Immature natural killer cell (primary cell): Measurements from ENCODE around the gene MRPS27. TPM values are rescaled to one million over a fixed set of nuclear protein-coding genes. Genes with fewer than 3 reads are reported as not detected.

Experiments used
- DNase-seq, 3 donors: peaks; one replicate each; pipeline ENCODE4 v3.0.0; 2022; ENCODE audit warnings: mixed read lengths in 1 of 3
- H3K27ac Mint-ChIP-seq, 6 donors: one replicate each; pipeline ENCODE4 v1.8.0; 2020; ENCODE audit warnings: mixed read lengths in 6 of 6, mild to moderate bottlenecking in 5 of 6, inconsistent platforms in 4 of 6, moderate library complexity in 3 of 6
- H3K27me3 Mint-ChIP-seq, 3 donors: one replicate each; pipeline ENCODE4 v1.8.0; 2020 to 2021; ENCODE audit warnings: low read depth in 3 of 3, mild to moderate bottlenecking in 3 of 3, mixed read lengths in 3 of 3, moderate library complexity in 3 of 3, inconsistent platforms in 1 of 3
- H3K36me3 Mint-ChIP-seq, 3 donors: one replicate each; pipeline ENCODE4 v1.8.0; 2020; ENCODE audit warnings: mixed read lengths in 3 of 3, inconsistent platforms in 2 of 3, mild to moderate bottlenecking in 2 of 3
- H3K4me1 Mint-ChIP-seq, 2 donors: one replicate each; pipeline ENCODE4 v1.8.0; 2020; ENCODE audit warnings: inconsistent platforms in 2 of 2, mild to moderate bottlenecking in 2 of 2, mixed read lengths in 2 of 2, moderate library complexity in 1 of 2
- H3K4me3 Mint-ChIP-seq, 5 donors: one replicate each; pipeline ENCODE4 v1.8.0; 2020; ENCODE audit warnings: mild to moderate bottlenecking in 5 of 5, mixed read lengths in 5 of 5, inconsistent platforms in 3 of 5, moderate library complexity in 3 of 5
- H3K9me3 Mint-ChIP-seq, 6 donors: one replicate each; pipeline ENCODE4 v1.8.0; 2020; ENCODE audit warnings: mild to moderate bottlenecking in 6 of 6, mixed read lengths in 6 of 6, inconsistent platforms in 4 of 6, moderate library complexity in 3 of 6
- polyA plus RNA-seq, 3 donors: library from polyadenylated mRNA; unstranded; fragments of 300-500 nt; fragmentation: Illumina TruSeq; gene quantifications; one replicate each; pipeline ENCODE4 v1.2.3, GENCODE V29; 2021

MRPS27 gene
- polyA plus RNA-seq, 3 donors from 2014 or later = 25.3 to 58.3 (median 40.9) TPM

GRCh38 chr5:72223371-72223770, 96.7 kb downstream of the MRPS27 start:
- Mint-ChIP-seq H3K4me1 (no peaks in the 10 kb centered on the region), H3K9me3 (no peaks in the 10 kb centered on the region), H3K36me3 (peaks cover 67 to 86% (median 80%) of the 10 kb centered on the region in 3 donors), H3K27ac (no peak overlapping the region), H3K27me3 (no peaks in the 10 kb centered on the region), H3K4me3 (no peak overlapping the region)
- no peak for DNase-seq

DNA sequence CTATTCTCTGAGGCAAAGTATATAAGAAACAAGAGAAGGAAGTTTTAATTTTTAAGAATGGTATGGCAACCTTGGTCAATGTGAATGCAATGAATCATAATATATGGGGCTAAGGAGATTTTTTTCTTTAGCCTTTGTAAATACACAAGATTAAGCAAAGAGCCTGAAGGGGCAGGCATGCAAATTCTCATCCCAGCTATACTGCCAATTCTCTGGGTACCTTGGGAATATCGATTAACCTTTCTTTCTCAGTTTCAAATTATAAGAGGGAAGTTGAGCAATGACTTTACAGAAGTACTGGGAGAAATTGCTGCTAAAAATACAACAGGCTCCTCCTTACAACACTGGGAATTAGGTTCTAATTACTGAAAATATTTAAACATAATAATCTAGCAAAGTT, 97.5 kb downstream of the MRPS27 start:
- Mint-ChIP-seq H3K27ac (no peak overlapping the region), H3K36me3 (peaks cover 70 to 91% (median 82%) of the 10 kb centered on the region in 3 donors), H3K27me3 (no peaks in the 10 kb centered on the region), H3K4me3 (no peak overlapping the region), H3K9me3 (no peaks in the 10 kb centered on the region), H3K4me1 (no peaks in the 10 kb centered on the region)
- no peak for DNase-seq

DNA sequence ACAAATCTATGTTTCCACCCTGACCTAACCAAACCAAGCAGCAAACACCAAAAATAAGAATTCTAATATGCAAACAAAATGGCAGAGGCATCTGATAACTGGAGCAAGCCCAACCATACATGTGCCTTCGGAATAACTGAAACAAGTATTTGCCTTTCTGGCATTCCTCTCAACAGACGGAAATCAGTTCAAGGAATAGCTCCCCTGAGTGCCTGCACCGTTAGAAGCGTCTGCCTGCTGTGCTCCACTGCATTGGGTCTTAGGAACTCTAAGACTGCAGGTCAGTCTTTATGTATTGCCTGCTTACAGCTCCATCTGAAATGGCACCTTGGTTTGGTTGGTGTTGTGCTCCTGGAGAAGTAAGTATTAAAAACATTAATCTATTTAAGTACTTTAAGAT, 98.5 kb downstream of the MRPS27 start:
- no peaks in the 10 kb centered on the region for H3K4me1 Mint-ChIP-seq
- H3K27me3 Mint-ChIP-seq = no peaks in the 10 kb centered on the region
- no peak overlapping the region for H3K27ac Mint-ChIP-seq
- H3K9me3 Mint-ChIP-seq = no peaks in the 10 kb centered on the region
- H3K36me3 Mint-ChIP-seq = peaks cover 68 to 88% (median 81%) of the 10 kb centered on the region in 3 donors
- DNase-seq = no peak
- H3K4me3 Mint-ChIP-seq = no peak overlapping the region

- no peaks in the 10 kb centered on the region for H3K9me3 Mint-ChIP-seq
- H3K27me3 Mint-ChIP-seq = no peaks in the 10 kb centered on the region
- no peak for DNase-seq
- H3K27ac Mint-ChIP-seq = no peak overlapping the region
- no peaks in the 10 kb centered on the region for H3K4me1 Mint-ChIP-seq
- peaks cover 64 to 84% (median 76%) of the 10 kb centered on the region in 3 donors for H3K36me3 Mint-ChIP-seq
- no peak overlapping the region for H3K4me3 Mint-ChIP-seq
These were observed 98.9 kb downstream of the MRPS27 start for GRCh38 chr5:72221099-72221498.

DNA sequence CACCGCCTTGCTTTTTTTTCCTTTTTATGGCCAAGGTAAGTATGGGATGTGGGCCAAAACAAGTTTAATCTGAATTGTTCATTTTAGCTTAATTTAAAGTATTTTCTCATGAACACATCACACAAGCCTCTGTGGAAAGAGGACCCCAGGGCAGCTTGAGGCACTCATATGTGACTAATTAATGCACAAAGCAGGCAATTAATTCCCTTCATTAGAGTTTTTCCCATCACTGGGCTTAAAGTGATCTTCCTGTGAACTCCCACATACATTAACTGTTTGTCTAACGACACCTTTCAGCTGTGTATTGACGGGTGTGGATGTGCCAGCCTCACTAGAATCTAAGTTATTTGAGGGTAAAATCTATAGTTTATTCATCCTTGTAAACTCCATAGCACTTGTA, 103.3 kb downstream of the MRPS27 start:
- no peak for DNase-seq
- Mint-ChIP-seq H3K4me1 (no peaks in the 10 kb centered on the region), H3K27ac (no peak overlapping the region), H3K27me3 (no peaks in the 10 kb centered on the region), H3K36me3 (peaks cover 32 to 56% (median 55%) of the 10 kb centered on the region in 3 donors), H3K4me3 (no peak overlapping the region), H3K9me3 (no peaks in the 10 kb centered on the region)

DNA sequence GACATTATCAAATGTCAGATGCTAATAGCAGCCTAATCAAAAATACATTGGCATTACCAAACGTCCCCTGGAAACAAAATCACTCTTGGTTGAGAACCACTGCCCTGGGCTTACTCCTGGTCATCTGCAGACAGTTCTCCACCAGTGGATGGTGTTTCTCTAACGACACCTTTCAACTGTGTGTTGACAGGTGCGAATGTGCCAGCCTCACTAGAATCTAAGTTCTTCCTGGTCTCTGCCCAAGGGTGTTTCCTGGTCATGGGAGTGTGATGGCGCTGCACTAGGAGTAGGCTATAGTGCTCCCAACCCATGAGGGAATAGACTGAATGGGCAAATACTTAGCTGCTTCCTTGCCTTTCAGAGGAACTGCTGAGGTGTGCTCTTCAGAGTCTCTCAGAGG, 105.9 kb downstream of the MRPS27 start:
- Mint-ChIP-seq H3K4me3 (no peak overlapping the region), H3K27ac (no peak overlapping the region), H3K4me1 (no peaks in the 10 kb centered on the region)

GRCh38 chr5:72213482-72213881, 106.6 kb downstream of the MRPS27 start:
- no peaks in the 10 kb centered on the region for H3K4me1 Mint-ChIP-seq
- no peaks in the 10 kb centered on the region for H3K27me3 Mint-ChIP-seq
- H3K27ac Mint-ChIP-seq = no peak overlapping the region
- H3K36me3 Mint-ChIP-seq = peaks cover 18 to 37% (median 29%) of the 10 kb centered on the region in 3 donors
- H3K4me3 Mint-ChIP-seq = no peak overlapping the region
- H3K9me3 Mint-ChIP-seq = no peaks in the 10 kb centered on the region
- no peak for DNase-seq

More for the DNA sequence above, 105.9 kb downstream of the MRPS27 start:
- DNase-seq = no peak
- Mint-ChIP-seq H3K36me3 (peaks cover 22 to 40% (median 35%) of the 10 kb centered on the region in 3 donors), H3K27me3 (no peaks in the 10 kb centered on the region), H3K9me3 (no peaks in the 10 kb centered on the region)

GRCh38 chr5:72212171-72212570, 107.9 kb downstream of the MRPS27 start:
- Mint-ChIP-seq H3K36me3 (peaks cover 7 to 29% (median 23%) of the 10 kb centered on the region in 3 donors), H3K27me3 (peaks cover 0 to 5% (median 0%) of the 10 kb centered on the region in 3 donors), H3K4me1 (no peaks in the 10 kb centered on the region), H3K4me3 (no peak overlapping the region), H3K9me3 (no peaks in the 10 kb centered on the region), H3K27ac (no peak overlapping the region)
- DNase-seq = no peak

DNA sequence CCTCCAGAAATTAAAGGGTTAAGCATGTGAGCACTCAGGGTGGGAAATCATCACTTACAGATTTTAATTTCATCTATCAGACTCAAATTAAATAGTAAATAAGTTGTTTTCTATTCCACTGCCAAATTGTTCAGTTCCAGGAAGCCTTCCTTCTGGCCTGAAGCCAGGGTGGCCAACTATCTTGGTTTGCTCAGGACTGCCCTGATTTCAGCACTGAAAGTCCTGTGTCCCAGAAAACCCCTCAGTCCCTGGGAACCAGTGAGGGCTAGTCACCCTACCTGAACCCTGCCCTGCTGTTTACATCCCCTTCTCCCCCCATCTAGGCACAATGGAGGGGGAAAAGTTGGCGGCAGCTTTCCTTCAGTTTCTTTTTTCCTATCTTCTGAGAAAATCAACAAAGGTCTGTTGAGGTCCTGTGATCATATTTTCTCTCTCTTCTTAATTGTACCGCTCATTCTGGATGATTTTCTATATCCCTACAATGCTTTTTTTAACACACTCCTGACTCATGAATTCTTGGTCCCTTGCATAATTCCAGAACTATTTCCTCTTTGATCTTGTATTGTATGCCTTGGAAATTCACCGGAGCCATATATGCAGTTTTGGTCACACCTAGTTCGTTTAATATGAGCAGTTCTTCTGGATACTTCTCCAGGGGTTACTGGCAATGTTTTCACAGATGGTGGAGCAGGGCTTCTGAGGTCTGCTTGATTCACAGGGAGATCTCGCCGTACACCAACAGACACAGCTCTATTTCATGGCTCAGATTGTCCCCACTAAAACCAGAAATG, 109.0 kb downstream of the MRPS27 start:
- DNase-seq = no peak
- Mint-ChIP-seq H3K9me3 (no peaks in the 10 kb centered on the region), H3K4me1 (no peaks in the 10 kb centered on the region), H3K36me3 (peaks cover 6 to 25% (median 24%) of the 10 kb centered on the region in 3 donors), H3K27ac (no peak overlapping the region), H3K27me3 (peaks cover 0 to 5% (median 1%) of the 10 kb centered on the region in 3 donors), H3K4me3 (no peak overlapping the region)

- Mint-ChIP-seq H3K27ac (no peak overlapping the region), H3K27me3 (peaks cover 0 to 5% (median 1%) of the 10 kb centered on the region in 3 donors), H3K4me3 (no peak overlapping the region), H3K4me1 (no peaks in the 10 kb centered on the region), H3K36me3 (peaks cover 6 to 30% (median 27%) of the 10 kb centered on the region in 3 donors), H3K9me3 (no peaks in the 10 kb centered on the region)
- no peak for DNase-seq
These were observed 110.6 kb downstream of the MRPS27 start for GRCh38 chr5:72209147-72210115.

DNA sequence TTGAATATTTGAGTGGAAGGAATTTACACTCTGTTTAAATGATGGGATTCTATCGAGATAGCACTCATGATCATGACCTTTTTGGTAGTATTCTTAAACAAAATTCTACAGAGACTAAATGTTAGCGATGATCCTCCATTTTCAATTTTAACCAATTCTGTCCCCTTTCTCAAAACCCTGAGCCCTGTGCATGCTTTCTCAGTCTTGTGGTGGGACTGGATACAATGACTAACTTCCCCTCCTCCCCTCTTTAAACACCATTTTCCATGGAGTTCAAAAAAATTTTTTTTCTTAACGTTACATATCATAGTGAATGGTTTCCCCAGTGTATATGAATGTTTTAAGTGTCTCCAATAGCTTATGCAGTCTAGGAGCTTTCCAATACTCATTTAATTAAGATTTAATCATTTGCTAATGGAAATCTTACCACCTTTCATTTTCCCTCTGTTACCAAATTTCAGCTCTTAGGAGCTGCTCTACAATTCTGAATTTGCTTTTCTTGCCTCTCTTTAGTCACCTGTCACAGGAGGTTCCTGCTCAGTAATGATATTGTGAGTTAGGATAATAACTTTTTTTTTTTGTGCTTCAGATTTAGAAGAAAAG, 111.6 kb downstream of the MRPS27 start:
- no peak overlapping the region for H3K4me3 Mint-ChIP-seq
- H3K36me3 Mint-ChIP-seq = peaks cover 6 to 30% (median 25%) of the 10 kb centered on the region in 3 donors
- DNase-seq = no peak
- peaks cover 0 to 5% (median 1%) of the 10 kb centered on the region in 3 donors for H3K27me3 Mint-ChIP-seq
- H3K4me1 Mint-ChIP-seq = no peaks in the 10 kb centered on the region
- H3K9me3 Mint-ChIP-seq = no peaks in the 10 kb centered on the region
- no peak overlapping the region for H3K27ac Mint-ChIP-seq

DNA sequence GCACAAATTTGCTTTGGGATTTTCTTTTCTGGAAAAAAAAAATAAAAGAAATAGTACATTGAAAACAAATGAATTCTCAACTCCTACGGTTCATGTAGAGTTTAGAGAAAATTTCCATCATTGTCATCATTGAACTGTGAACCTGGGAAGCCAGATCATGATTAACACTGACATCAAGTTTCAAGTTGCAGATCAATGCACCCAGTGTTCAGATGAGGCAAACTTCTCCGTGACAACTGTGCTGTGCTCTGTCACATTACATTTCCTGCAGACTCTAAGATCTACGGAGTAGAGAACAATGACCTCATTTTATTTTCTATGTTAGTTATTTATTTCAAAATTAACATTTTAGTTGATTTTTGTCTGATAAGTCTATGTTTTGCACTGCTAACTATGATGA, 113.0 kb downstream of the MRPS27 start:
- peaks cover 6 to 24% (median 23%) of the 10 kb centered on the region in 3 donors for H3K36me3 Mint-ChIP-seq
- H3K4me3 Mint-ChIP-seq = no peak overlapping the region
- H3K9me3 Mint-ChIP-seq = no peaks in the 10 kb centered on the region
- H3K27ac Mint-ChIP-seq = no peak overlapping the region
- no peak for DNase-seq
- peaks cover 1 to 5% (median 4%) of the 10 kb centered on the region in 3 donors for H3K27me3 Mint-ChIP-seq
- no peaks in the 10 kb centered on the region for H3K4me1 Mint-ChIP-seq

- no peaks in the 10 kb centered on the region for H3K4me1 Mint-ChIP-seq
- DNase-seq = no peak
- peaks cover 6 to 22% (median 19%) of the 10 kb centered on the region in 3 donors for H3K36me3 Mint-ChIP-seq
- peaks cover 1 to 5% (median 4%) of the 10 kb centered on the region in 3 donors for H3K27me3 Mint-ChIP-seq
- no peaks in the 10 kb centered on the region for H3K9me3 Mint-ChIP-seq
- H3K4me3 Mint-ChIP-seq = no peak overlapping the region
- H3K27ac Mint-ChIP-seq = no peak overlapping the region
These were observed 113.9 kb downstream of the MRPS27 start for GRCh38 chr5:72206160-72206559.
